ENCODE data around the gene RCBTB2. TPM values are rescaled to one million over a fixed set of nuclear protein-coding genes. Genes with fewer than 3 reads are reported as not detected.

Gene RCBTB2
- polyA plus RNA-seq, 3 donors: 55.5 to 100 (median 64.4) TPM

DNA sequence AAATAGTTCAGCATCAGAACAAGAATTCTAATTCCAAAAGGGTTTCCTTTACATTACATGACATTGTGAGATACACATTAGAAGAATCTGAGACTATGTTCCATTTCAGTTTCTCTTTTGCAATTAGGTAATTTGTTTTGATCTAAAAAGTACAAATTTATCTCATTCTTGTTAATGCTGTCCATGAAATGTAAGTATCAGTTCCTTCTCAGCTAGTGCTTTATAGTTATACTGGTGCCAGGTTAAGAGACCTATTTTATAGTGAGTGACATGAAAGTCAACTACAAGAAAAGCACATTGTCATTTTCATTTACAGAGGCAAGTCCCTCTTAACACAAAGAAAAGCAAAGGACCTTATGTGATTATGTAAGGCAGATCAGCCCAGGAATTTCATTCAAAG lies 43.9 kb downstream of the RCBTB2 start:
- Mint-ChIP-seq H3K27ac (peak overlapping the region; percentile 51 to 88 (median 77)), H3K4me1 (peaks cover 53% of the 10 kb centered on the region), H3K9me3 (peaks cover 0 to 2% (median 0%) of the 10 kb centered on the region in 7 donors), H3K27me3 (ENCODE audit: low read depth in 3 of 3) (no peaks in the 10 kb centered on the region), H3K4me3 (peak overlapping the region; percentile 41 to 84), H3K36me3 (peaks cover 43 to 54% of the 10 kb centered on the region in 2 donors)
- H3K9ac ChIP-seq (ENCODE audit: insufficient read depth, low read length, poor library complexity, severe bottlenecking): no peak overlapping the region
- no peaks in the 10 kb centered on the region for H3K9me3 ChIP-seq (replicated peaks in 1 of 2; ENCODE audit: control insufficient read depth in 1 of 2, insufficient read depth in 1 of 2, low read length in 2 of 2)
- no peaks in the 10 kb centered on the region for H3K27me3 ChIP-seq (ENCODE audit: control insufficient read depth in 2 of 2, insufficient read depth in 2 of 2, low read length in 2 of 2)
- intact Hi-C loops (cut with micrococcal nuclease): no loop called here
- no peak overlapping the region for H2AFZ ChIP-seq (ENCODE audit: insufficient read depth, low read depth, low read length, poor library complexity, severe bottlenecking)
- peak overlapping the region; percentile 73 for H3K4me2 ChIP-seq (replicated peaks; ENCODE audit: extremely low read depth, low read length, poor library complexity, severe bottlenecking)
- H3K4me3 ChIP-seq (replicated peaks in 1 of 3; ENCODE audit: low read depth in 2 of 3, low read length in 3 of 3): peak overlapping the region; percentile 2 to 69 (median 24)
- no peaks in the 10 kb centered on the region for H4K20me1 ChIP-seq (ENCODE audit: insufficient read depth, low read length)
- DNase-seq: no peak
- H3K36me3 ChIP-seq (replicated peaks in 1 of 2; ENCODE audit: control insufficient read depth in 1 of 2, insufficient read depth in 2 of 2, low read length in 2 of 2): peaks cover 23 to 48% of the 10 kb centered on the region in 2 donors
- peak overlapping the region in 1 of 2 donors; percentile 92 for H3K27ac ChIP-seq (ENCODE audit: low read depth in 1 of 2, low read length in 2 of 2)
- H3K79me2 ChIP-seq (ENCODE audit: insufficient read depth, low read length): peaks cover 39% of the 10 kb centered on the region
- TF ChIP-seq, protein P1, sequence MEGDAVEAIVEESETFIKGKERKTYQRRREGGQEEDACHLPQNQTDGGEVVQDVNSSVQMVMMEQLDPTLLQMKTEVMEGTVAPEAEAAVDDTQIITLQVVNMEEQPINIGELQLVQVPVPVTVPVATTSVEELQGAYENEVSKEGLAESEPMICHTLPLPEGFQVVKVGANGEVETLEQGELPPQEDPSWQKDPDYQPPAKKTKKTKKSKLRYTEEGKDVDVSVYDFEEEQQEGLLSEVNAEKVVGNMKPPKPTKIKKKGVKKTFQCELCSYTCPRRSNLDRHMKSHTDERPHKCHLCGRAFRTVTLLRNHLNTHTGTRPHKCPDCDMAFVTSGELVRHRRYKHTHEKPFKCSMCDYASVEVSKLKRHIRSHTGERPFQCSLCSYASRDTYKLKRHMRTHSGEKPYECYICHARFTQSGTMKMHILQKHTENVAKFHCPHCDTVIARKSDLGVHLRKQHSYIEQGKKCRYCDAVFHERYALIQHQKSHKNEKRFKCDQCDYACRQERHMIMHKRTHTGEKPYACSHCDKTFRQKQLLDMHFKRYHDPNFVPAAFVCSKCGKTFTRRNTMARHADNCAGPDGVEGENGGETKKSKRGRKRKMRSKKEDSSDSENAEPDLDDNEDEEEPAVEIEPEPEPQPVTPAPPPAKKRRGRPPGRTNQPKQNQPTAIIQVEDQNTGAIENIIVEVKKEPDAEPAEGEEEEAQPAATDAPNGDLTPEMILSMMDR (IDR thresholded peaks at IDR 0.05): no peak
- H3K4me1 ChIP-seq (ENCODE audit: control insufficient read depth in 1 of 2, insufficient read depth in 2 of 2, low read length in 2 of 2): peaks cover 58 to 68% of the 10 kb centered on the region in 2 donors

DNA sequence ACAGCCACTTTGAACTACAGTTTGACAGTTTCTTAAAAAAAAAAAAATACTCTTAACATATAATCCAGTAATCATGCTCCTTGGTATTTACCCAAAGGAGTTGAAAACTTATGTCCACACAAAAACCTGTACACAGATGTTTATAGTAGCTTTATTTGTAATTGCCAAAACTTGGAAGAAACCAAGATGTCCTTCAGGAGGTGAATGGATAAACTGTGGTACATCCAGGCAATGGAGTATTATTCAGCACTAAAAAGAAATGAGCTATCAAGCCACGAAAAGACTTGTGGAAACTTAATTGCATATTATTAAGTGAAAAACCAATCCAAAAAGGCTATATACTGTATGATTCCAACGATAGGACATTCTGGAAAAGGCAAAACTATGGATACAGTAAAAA lies 44.9 kb downstream of the RCBTB2 start:
- Histone ChIP-seq H4K20me1 (ENCODE audit: insufficient read depth, low read length) (no peaks in the 10 kb centered on the region), H3K36me3 (replicated peaks in 1 of 2; ENCODE audit: control insufficient read depth in 1 of 2, insufficient read depth in 2 of 2, low read length in 2 of 2) (peaks cover 23 to 50% of the 10 kb centered on the region in 2 donors), H3K4me3 (replicated peaks in 1 of 3; ENCODE audit: low read depth in 2 of 3, low read length in 3 of 3) (peak overlapping the region in 1 of 3 experiments; percentile 69), H3K27ac (ENCODE audit: low read depth in 1 of 2, low read length in 2 of 2) (peak overlapping the region in 1 of 2 donors; percentile 92), H3K79me2 (ENCODE audit: insufficient read depth, low read length) (peaks cover 39% of the 10 kb centered on the region), H3K27me3 (ENCODE audit: control insufficient read depth in 2 of 2, insufficient read depth in 2 of 2, low read length in 2 of 2) (no peaks in the 10 kb centered on the region), H2AFZ (ENCODE audit: insufficient read depth, low read depth, low read length, poor library complexity, severe bottlenecking) (no peak overlapping the region), H3K9ac (ENCODE audit: insufficient read depth, low read length, poor library complexity, severe bottlenecking) (no peak overlapping the region), H3K4me2 (replicated peaks; ENCODE audit: extremely low read depth, low read length, poor library complexity, severe bottlenecking) (no peak overlapping the region), H3K4me1 (ENCODE audit: control insufficient read depth in 1 of 2, insufficient read depth in 2 of 2, low read length in 2 of 2) (peaks cover 48 to 58% of the 10 kb centered on the region in 2 donors), H3K9me3 (replicated peaks in 1 of 2; ENCODE audit: control insufficient read depth in 1 of 2, insufficient read depth in 1 of 2, low read length in 2 of 2) (no peaks in the 10 kb centered on the region)
- Mint-ChIP-seq H3K4me3 (no peak overlapping the region), H3K4me1 (peaks cover 54% of the 10 kb centered on the region), H3K36me3 (peaks cover 49 to 63% of the 10 kb centered on the region in 2 donors), H3K9me3 (peaks cover 0 to 2% (median 0%) of the 10 kb centered on the region in 7 donors), H3K27ac (peak overlapping the region in 1 of 7 donors; percentile 14), H3K27me3 (ENCODE audit: low read depth in 3 of 3) (no peaks in the 10 kb centered on the region)
- no peak for DNase-seq
- intact Hi-C loops (cut with micrococcal nuclease): no loop called here
- WGBS (ENCODE audit: insufficient coverage): no CpG with 5 or more reads among the region's 2 CpGs
- TF ChIP-seq, protein P1 (IDR thresholded peaks at IDR 0.05): no peak
